Neural progenitor cell (in vitro differentiated cells): ENCODE results near the gene MPL.

Experiments used
- CTCF ChIP-seq: fragments of 200-600 bp; sonication (generic); IDR thresholded peaks from 2 replicates; pipeline ENCODE4 v1.5.1; 2017; ENCODE audit warnings: antibody characterized with exemption, mild to moderate bottlenecking
- EZH2 ChIP-seq: fragments of 200-600 bp; sonication (generic); IDR thresholded peaks from 2 replicates; pipeline ENCODE4 v1.6.1; 2017; ENCODE audit warnings: antibody characterized with exemption, mild to moderate bottlenecking, moderate library complexity

- TF ChIP-seq CTCF (no peak), EZH2 (no peak)
These were observed 28.1 kb upstream of the MPL start for GRCh38 chr1:43309405-43310025.
